HepG2 (cell line): Measurements from ENCODE around the gene CMKLR1. TPM values are rescaled to one million over a fixed set of nuclear protein-coding genes. Genes with fewer than 3 reads are reported as not detected.

Experiments
- CTCF ChIP-seq: sonication (generic); formaldehyde crosslinking; IDR thresholded peaks from 2 replicates; pipeline ENCODE4 v1.5.0; 2020; ENCODE audit warnings: mild to moderate bottlenecking, missing genetic modification reagents, moderate library complexity
- HNF1B ChIP-seq: sonication (generic); formaldehyde crosslinking; IDR thresholded peaks from 2 replicates; pipeline ENCODE4 v1.5.1; 2020; ENCODE audit warnings: mild to moderate bottlenecking, moderate library complexity, missing genetic modification reagents
- IRX3 ChIP-seq: sonication (generic); formaldehyde crosslinking; IDR thresholded peaks from 2 replicates; pipeline ENCODE4 v1.8.1; 2023; ENCODE audit warnings: mild to moderate bottlenecking, low read depth, missing genetic modification reagents, borderline replicate concordance
- NFYB ChIP-seq: sonication (generic); formaldehyde crosslinking; IDR thresholded peaks from 2 replicates; pipeline ENCODE4 v1.4.0; 2020; ENCODE audit warnings: missing genetic modification reagents
- NR2F2 ChIP-seq: IDR thresholded peaks from 2 replicates; pipeline ENCODE4 v1.6.1; 2012; ENCODE audit warnings: low read depth, inconsistent platforms, borderline replicate concordance
- PHF21A ChIP-seq: sonication (generic); formaldehyde crosslinking; IDR thresholded peaks from 2 replicates; pipeline ENCODE4 v1.5.0; 2020; ENCODE audit warnings: mild to moderate bottlenecking, missing genetic modification reagents
- RAD21 ChIP-seq: fragments of 450-650 bp; formaldehyde crosslinking; IDR thresholded peaks from 2 replicates; pipeline ENCODE4 v1.5.0; 2020; ENCODE audit warnings: mild to moderate bottlenecking
- RFX3 ChIP-seq: IDR thresholded peaks from 2 replicates; pipeline ENCODE4 v1.6.1; 2016; ENCODE audit warnings: missing biosample characterization, missing genetic modification reagents
- SNAI1 ChIP-seq: sonication (generic); formaldehyde crosslinking; IDR thresholded peaks from 2 replicates; pipeline ENCODE4 v1.5.0; 2020; ENCODE audit warnings: mild to moderate bottlenecking, missing genetic modification reagents, borderline replicate concordance
- SNAPC4 ChIP-seq: sonication (generic); formaldehyde crosslinking; IDR thresholded peaks from 2 replicates; pipeline ENCODE4 v1.4.0; 2020; ENCODE audit warnings: mild to moderate bottlenecking, missing genetic modification reagents
- SOX13 ChIP-seq, 3 experiments: fragments of 450-650 bp in 1 of 3; sonication (generic) in 1 of 3; formaldehyde crosslinking in 1 of 3; IDR thresholded peaks in 2 of 3; conservative IDR thresholded peaks in 1 of 3; 2 replicates each; pipeline versions ENCODE4 v1.5.0 to v1.6.1; 2016 to 2020; ENCODE audit warnings: antibody characterized with exemption in 1 of 3, mild to moderate bottlenecking in 1 of 3, missing compliant biosample characterization in 1 of 3, missing genetic modification reagents in 1 of 3, moderate library complexity in 1 of 3
- TEAD3 ChIP-seq: optimal IDR thresholded peaks from 2 replicates; pipeline ENCODE3; 2016; ENCODE audit warnings: borderline replicate concordance
- ZNF12 ChIP-seq: sonication (generic); formaldehyde crosslinking; IDR thresholded peaks from 2 replicates; pipeline ENCODE4 v1.5.0; 2020; ENCODE audit warnings: missing genetic modification reagents
- ZNF136 ChIP-seq: sonication (generic); formaldehyde crosslinking; IDR thresholded peaks from 2 replicates; pipeline ENCODE4 v1.8.1; 2022; ENCODE audit warnings: low read depth, mild to moderate bottlenecking, moderate library complexity, missing genetic modification reagents
- ZNF776 ChIP-seq: sonication (generic); formaldehyde crosslinking; IDR thresholded peaks from 2 replicates; pipeline ENCODE4 v1.4.0; 2020; ENCODE audit warnings: mild to moderate bottlenecking, missing genetic modification reagents
- ZSCAN25 ChIP-seq: sonication (generic); formaldehyde crosslinking; IDR thresholded peaks from 2 replicates; pipeline ENCODE4 v1.8.0; 2022; ENCODE audit warnings: mild to moderate bottlenecking, missing genetic modification reagents
- polyA plus RNA-seq, 8 experiments: library from polyadenylated mRNA; depleted of rRNA in 3 of 8; stranded (reverse) in 7 of 8; unstranded in 1 of 8; fragments of >200 nt; fragmentation: Illumina TruSeq in 4 of 8; extraction: Trizol in 4 of 8; gene quantifications; 2 replicates each; pipeline versions ENCODE4 v1.2.1 to v1.2.3, GENCODE V29; 2011 to 2016; ENCODE audit warnings: low read depth in 4 of 8, missing spikeins in 1 of 8, mixed read lengths in 1 of 8; ENCODE audit not compliant: insufficient read depth in 1 of 8
- total RNA-seq, 5 experiments: library from RNA; depleted of rRNA; stranded (reverse); fragments of >200 nt; fragmentation: Illumina TruSeq; extraction: Trizol; gene quantifications; 2 replicates each; pipeline ENCODE4 v1.2.3, GENCODE V29; 2016; ENCODE audit warnings: low read depth in 1 of 5
- TF ChIP-seq, protein P1 (sequence below): sonication (generic); formaldehyde crosslinking; IDR thresholded peaks from 2 replicates; pipeline ENCODE4 v1.4.0; 2020; ENCODE audit warnings: missing genetic modification reagents

The CMKLR1 gene
- total and polyA plus RNA-seq, 2 of the 13 experiments (the other 11 are each of a cell fraction or from before 2014, with no cell fraction given): not detected

- peak; percentile 20; the same call in 1 of the 2 replicates for TF ChIP-seq PHF21A (CRISPR knock-in tag)
- TF ChIP-seq, protein P1, sequence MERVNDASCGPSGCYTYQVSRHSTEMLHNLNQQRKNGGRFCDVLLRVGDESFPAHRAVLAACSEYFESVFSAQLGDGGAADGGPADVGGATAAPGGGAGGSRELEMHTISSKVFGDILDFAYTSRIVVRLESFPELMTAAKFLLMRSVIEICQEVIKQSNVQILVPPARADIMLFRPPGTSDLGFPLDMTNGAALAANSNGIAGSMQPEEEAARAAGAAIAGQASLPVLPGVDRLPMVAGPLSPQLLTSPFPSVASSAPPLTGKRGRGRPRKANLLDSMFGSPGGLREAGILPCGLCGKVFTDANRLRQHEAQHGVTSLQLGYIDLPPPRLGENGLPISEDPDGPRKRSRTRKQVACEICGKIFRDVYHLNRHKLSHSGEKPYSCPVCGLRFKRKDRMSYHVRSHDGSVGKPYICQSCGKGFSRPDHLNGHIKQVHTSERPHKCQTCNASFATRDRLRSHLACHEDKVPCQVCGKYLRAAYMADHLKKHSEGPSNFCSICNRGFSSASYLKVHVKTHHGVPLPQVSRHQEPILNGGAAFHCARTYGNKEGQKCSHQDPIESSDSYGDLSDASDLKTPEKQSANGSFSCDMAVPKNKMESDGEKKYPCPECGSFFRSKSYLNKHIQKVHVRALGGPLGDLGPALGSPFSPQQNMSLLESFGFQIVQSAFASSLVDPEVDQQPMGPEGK: 0 out of 2 replicates have a peak, but pooled peaks have one; percentile 34
- 0 out of 2 replicates have a peak, but pooled peaks have one; percentile 17 for TF ChIP-seq ZNF776
- TF ChIP-seq NFYB (CRISPR knock-in tag): no peak
- no peak for TF ChIP-seq SNAI1 (CRISPR knock-in tag)
- peak; percentile 88 for TF ChIP-seq CTCF (CRISPR knock-in tag)
- TF ChIP-seq ZNF136 (CRISPR knock-in tag): no peak
- TF ChIP-seq ZSCAN25 (CRISPR knock-in tag): 0 out of 2 replicates have a peak, but pooled peaks have one; percentile 1
- no peak for TF ChIP-seq SOX13 (IDR thresholded peaks at IDR 0.05)
- 0 out of 4 replicates have a peak, but pooled peaks of 1 of the 2 experiments have one; percentile 32 for TF ChIP-seq SOX13 (CRISPR knock-in tag; conservative IDR thresholded peaks at IDR 0.05 in 1 of 2, IDR thresholded peaks at IDR 0.05 in 1 of 2)
- no peak for TF ChIP-seq RFX3 (CRISPR knock-in tag)
- 0 out of 2 replicates have a peak, but pooled peaks have one; percentile 33 for TF ChIP-seq SNAPC4 (CRISPR knock-in tag)
- peak; percentile 18; the same call in 1 of the 2 replicates for TF ChIP-seq ZNF12
- TF ChIP-seq RAD21 (CRISPR knock-in tag): peak; percentile 92
- no peak for TF ChIP-seq IRX3
- TF ChIP-seq HNF1B (CRISPR knock-in tag): peak; percentile 63; the same call in 1 of the 2 replicates
- peak; percentile 99 for TF ChIP-seq TEAD3
- peak; percentile 39; the same call in 1 of the 2 replicates for TF ChIP-seq NR2F2
These were observed 36.5 kb downstream of the CMKLR1 start (continued) for GRCh38 chr12:108302403-108303311.
